HCT116 (cell line): ENCODE results near the gene CSK.

ENCODE experiments used
- CBX3 ChIP-seq: IDR thresholded peaks from 2 replicates; pipeline ENCODE4 v1.6.1; 2012; ENCODE audit warnings: low read depth
- CEBPB ChIP-seq: IDR thresholded peaks from 2 replicates; pipeline ENCODE4 v1.6.1; 2012; ENCODE audit warnings: low read depth
- EZH2 ChIP-seq: fragments of 200-600 bp; sonication (generic); IDR thresholded peaks from 2 replicates; pipeline ENCODE4 v1.6.1; 2017; ENCODE audit warnings: antibody characterized with exemption, mixed run types
- EZH2phosphoT487 ChIP-seq: fragments of 200-600 bp; IDR thresholded peaks from 2 replicates; pipeline ENCODE4 v1.6.1; 2018; ENCODE audit warnings: antibody characterized with exemption, borderline replicate concordance
- POLR2A ChIP-seq: IDR thresholded peaks from 2 replicates; pipeline ENCODE4 v1.7.0; 2011; ENCODE audit warnings: borderline replicate concordance; ENCODE audit not compliant: insufficient read depth, insufficient read length; ENCODE audit errors: extremely low read depth
- POLR2AphosphoS5 ChIP-seq: IDR thresholded peaks from 2 replicates; pipeline ENCODE4 v1.6.1; 2011; ENCODE audit warnings: mild to moderate bottlenecking, low read depth, low read length, moderate library complexity
- SIN3A ChIP-seq: IDR thresholded peaks from 2 replicates; pipeline ENCODE4 v1.6.1; 2012; ENCODE audit warnings: low read depth
- TCF7L2 ChIP-seq: IDR thresholded peaks from 2 replicates; pipeline ENCODE4 v1.7.0; 2011; ENCODE audit warnings: borderline replicate concordance, inconsistent platforms; ENCODE audit not compliant: insufficient read depth, insufficient read length; ENCODE audit errors: extremely low read depth
- YY1 ChIP-seq: IDR thresholded peaks from 2 replicates; pipeline ENCODE4 v1.6.1; 2011; ENCODE audit warnings: low read length, low read depth, moderate library complexity, mild to moderate bottlenecking; ENCODE audit not compliant: insufficient replicate concordance; ENCODE audit errors: extremely low read depth
- ZFX ChIP-seq: fragments of 450-650 bp; IDR thresholded peaks from 2 replicates; pipeline ENCODE4 v1.6.1; 2017
- ZNF274 ChIP-seq: fragments of 200-500 bp; sonication (Bioruptor generic); IDR thresholded peaks from 2 replicates; pipeline ENCODE4 v1.6.1; 2014; ENCODE audit warnings: mild to moderate bottlenecking, low read depth, low read length, inconsistent platforms
- TF ChIP-seq, protein P1 (sequence below), 3 experiments: fragments of 200-600 bp in 1 of 3; sonication (generic) in 1 of 3; IDR thresholded peaks in 2 of 3; conservative IDR thresholded peaks in 1 of 3; 2 replicates each; pipeline ENCODE4 v1.5.1; 2012 to 2017; ENCODE audit warnings: low read depth in 2 of 3, low read length in 2 of 3, antibody characterized with exemption in 1 of 3, borderline replicate concordance in 1 of 3, control low read depth in 1 of 3, mild to moderate bottlenecking in 1 of 3, mixed read lengths in 1 of 3, mixed run types in 1 of 3, moderate library complexity in 1 of 3; ENCODE audit not compliant: insufficient read depth in 1 of 3
- TF ChIP-seq, protein P2 (sequence below): IDR thresholded peaks from 2 replicates; pipeline ENCODE4 v1.6.1; 2012; ENCODE audit warnings: low read depth

DNA sequence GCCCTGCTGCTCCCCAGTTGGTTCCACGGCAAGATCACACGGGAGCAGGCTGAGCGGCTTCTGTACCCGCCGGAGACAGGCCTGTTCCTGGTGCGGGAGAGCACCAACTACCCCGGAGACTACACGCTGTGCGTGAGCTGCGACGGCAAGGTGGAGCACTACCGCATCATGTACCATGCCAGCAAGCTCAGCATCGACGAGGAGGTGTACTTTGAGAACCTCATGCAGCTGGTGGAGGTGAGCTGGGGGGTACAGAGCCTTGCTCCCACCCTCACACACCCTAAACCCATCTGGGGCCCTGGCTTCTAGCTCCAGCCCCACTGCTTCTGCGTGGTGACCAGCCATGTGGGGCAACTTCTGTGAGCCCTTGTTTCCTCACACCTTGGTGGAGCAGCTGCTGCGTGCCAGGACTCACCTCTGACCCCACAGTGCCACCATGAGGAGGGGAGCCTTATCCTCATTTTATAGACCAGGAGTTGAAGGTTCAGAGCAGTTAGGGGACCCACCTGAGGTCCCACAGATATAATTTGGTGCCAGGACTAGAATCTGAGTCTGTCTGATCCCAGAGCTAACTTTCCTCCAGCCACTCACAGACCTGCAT lies 17.5 kb downstream of the CSK start:
- TF ChIP-seq, protein P1, sequence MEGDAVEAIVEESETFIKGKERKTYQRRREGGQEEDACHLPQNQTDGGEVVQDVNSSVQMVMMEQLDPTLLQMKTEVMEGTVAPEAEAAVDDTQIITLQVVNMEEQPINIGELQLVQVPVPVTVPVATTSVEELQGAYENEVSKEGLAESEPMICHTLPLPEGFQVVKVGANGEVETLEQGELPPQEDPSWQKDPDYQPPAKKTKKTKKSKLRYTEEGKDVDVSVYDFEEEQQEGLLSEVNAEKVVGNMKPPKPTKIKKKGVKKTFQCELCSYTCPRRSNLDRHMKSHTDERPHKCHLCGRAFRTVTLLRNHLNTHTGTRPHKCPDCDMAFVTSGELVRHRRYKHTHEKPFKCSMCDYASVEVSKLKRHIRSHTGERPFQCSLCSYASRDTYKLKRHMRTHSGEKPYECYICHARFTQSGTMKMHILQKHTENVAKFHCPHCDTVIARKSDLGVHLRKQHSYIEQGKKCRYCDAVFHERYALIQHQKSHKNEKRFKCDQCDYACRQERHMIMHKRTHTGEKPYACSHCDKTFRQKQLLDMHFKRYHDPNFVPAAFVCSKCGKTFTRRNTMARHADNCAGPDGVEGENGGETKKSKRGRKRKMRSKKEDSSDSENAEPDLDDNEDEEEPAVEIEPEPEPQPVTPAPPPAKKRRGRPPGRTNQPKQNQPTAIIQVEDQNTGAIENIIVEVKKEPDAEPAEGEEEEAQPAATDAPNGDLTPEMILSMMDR (IDR thresholded peaks at IDR 0.05 in 2 of 3, conservative IDR thresholded peaks at IDR 0.05 in 1 of 3; ENCODE audit: borderline replicate concordance in 1 of 3, insufficient read depth in 1 of 3, low read depth in 2 of 3, low read length in 2 of 3), result no peak
- no peak for TF ChIP-seq EZH2
- TF ChIP-seq ZFX, result no peak
- TF ChIP-seq CBX3, result no peak
- TF ChIP-seq POLR2AphosphoS5, result no peak
- no peak for TF ChIP-seq EZH2phosphoT487
- no peak for TF ChIP-seq YY1
- no peak for TF ChIP-seq ZNF274
- TF ChIP-seq CEBPB, result no peak
- no peak for TF ChIP-seq TCF7L2
- TF ChIP-seq, protein P2, sequence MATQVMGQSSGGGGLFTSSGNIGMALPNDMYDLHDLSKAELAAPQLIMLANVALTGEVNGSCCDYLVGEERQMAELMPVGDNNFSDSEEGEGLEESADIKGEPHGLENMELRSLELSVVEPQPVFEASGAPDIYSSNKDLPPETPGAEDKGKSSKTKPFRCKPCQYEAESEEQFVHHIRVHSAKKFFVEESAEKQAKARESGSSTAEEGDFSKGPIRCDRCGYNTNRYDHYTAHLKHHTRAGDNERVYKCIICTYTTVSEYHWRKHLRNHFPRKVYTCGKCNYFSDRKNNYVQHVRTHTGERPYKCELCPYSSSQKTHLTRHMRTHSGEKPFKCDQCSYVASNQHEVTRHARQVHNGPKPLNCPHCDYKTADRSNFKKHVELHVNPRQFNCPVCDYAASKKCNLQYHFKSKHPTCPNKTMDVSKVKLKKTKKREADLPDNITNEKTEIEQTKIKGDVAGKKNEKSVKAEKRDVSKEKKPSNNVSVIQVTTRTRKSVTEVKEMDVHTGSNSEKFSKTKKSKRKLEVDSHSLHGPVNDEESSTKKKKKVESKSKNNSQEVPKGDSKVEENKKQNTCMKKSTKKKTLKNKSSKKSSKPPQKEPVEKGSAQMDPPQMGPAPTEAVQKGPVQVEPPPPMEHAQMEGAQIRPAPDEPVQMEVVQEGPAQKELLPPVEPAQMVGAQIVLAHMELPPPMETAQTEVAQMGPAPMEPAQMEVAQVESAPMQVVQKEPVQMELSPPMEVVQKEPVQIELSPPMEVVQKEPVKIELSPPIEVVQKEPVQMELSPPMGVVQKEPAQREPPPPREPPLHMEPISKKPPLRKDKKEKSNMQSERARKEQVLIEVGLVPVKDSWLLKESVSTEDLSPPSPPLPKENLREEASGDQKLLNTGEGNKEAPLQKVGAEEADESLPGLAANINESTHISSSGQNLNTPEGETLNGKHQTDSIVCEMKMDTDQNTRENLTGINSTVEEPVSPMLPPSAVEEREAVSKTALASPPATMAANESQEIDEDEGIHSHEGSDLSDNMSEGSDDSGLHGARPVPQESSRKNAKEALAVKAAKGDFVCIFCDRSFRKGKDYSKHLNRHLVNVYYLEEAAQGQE, result no peak
- TF ChIP-seq POLR2A, result no peak
- TF ChIP-seq SIN3A, result no peak
